ENCODE data around the gene TRIM72.
"Not testable (repeated sequence)": the region's sequence is repeated elsewhere in the genome, so short reads cannot be mapped to it uniquely, and the experiment has no call there.

The TRIM72 gene

DNA sequence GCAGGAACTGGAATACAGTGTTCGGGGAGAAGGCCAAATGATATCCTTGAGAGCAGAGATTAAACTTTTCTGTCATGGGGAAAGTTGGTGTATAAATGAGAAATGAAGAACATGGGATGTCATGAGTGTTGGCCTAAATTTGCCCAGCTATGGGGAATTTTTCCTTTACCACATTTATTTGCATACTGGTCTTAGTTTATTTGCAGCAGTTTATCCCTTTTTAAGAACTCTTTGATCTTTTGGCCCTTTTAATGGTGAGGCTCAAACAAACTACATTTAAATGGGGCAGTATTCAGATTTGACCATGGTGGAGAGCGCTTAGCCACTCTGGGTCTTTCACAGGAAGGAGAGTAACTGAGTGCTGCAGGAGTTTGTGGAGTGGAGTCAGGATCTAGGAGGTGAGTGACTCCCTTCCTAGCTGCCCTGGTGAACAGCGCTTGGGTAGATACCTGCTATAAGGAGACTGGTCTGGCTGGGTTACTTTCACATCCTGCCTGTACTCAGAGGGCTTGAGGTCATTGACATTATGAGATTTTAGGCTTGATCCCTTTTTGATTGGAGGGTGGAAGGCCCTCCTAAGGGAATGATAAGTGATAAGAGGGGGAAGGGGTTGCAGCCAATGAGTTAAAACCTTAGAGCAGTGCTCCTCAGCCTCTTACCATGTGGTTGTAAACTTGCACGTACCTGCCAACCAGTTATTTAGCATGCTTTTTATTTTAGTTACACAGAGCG lies 22.1 kb upstream of the TRIM72 start:
- DNase-seq, result no peak

DNA sequence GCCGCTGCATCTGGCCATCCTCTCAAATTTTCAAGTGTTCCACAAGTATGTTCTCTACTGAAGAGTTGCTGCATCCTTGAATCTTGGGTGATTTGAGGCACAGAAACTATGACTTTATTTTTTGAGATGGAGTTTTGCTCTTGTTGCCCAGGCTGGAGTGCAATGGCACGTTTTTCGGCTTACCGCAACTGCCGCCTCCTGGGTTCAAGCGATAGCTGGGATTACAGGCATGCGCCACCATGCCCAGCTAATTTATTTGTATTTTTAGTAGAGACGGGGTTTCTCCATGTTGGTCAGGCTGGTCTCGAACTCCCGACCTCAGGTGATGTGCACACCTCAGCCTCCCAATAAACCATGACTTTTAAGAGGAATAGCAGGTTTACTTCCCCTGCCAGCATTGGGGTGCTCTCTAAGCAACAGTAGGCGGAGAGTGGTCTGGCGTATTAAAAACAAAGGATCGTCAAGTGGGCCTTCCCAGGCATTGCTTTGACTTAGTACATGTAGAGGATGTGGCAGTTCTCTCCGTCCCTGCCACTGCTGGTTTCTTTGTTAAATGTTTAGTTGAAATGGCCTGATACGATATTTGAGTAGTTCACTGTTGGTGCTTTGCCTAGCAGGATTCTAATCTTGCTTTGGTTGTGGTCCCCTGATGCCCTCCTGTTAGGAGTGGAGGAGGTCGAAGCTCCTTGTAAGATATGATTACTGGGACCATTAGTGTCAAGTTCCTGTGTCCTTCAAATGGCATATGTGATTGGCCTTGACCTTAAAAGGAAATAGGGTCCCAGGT lies 20.9 kb upstream of the TRIM72 start:
- DNase-seq, result no peak

DNA sequence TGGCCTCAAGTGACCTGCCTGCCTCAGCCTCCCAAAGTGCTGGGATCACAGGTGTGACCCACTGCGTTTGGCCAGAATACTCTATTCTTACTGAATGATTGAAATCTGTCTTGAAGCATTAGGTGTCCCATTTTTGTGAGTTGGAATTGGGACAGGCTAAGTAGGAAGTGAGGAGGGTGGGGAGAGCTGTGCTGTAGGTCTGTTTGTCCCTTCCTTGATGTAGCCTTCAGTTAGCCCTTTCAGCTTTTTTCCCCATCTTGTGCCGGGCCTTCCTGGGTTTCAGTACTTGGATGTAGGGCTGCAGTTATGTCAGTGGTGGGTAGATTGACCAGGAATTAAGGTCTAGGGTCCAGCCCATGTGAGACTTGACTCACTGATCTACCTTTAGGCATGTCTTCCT lies 20.0 kb upstream of the TRIM72 start:
- no peak for DNase-seq

DNA sequence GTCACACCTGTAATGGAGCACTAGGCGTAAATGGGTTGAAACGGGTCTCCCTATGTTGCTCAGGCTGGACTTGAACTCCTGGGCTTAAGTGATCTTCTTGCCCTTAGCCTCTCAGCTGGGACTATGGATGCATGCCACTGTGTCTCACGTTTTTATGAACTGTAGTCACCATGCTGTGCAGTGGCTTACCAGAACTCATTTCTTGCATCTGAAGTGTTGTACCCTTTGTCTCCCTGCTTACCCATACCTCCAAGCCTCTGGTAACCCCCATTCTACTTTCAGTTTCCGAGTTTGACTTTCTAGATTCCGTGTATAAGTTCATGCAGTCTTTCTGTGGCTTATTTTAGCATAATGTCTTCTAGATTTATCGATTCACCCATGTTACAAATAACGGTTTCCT lies 19.0 kb upstream of the TRIM72 start:
- DNase-seq, result no peak

DNA sequence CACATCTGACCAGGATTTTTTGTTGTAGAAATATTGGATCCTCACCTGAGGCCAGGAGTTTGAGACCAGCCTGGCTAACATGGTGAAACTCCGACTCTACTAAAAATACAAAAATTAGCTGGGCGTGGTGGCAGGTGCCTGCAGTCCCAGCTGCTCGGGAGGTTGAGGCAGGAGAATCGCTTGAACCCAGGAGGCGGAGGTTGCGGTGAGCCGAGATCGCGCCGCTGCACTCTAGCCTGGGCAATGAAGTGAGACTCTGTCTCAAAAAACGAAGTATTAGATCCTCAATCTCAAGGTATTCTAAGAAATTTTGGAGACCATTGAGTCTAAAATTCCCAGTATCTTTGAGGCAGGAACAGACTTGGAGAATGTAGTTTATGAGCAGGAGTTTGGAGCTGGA lies 18.1 kb upstream of the TRIM72 start:
- DNase-seq, result not testable (repeated sequence)

DNA sequence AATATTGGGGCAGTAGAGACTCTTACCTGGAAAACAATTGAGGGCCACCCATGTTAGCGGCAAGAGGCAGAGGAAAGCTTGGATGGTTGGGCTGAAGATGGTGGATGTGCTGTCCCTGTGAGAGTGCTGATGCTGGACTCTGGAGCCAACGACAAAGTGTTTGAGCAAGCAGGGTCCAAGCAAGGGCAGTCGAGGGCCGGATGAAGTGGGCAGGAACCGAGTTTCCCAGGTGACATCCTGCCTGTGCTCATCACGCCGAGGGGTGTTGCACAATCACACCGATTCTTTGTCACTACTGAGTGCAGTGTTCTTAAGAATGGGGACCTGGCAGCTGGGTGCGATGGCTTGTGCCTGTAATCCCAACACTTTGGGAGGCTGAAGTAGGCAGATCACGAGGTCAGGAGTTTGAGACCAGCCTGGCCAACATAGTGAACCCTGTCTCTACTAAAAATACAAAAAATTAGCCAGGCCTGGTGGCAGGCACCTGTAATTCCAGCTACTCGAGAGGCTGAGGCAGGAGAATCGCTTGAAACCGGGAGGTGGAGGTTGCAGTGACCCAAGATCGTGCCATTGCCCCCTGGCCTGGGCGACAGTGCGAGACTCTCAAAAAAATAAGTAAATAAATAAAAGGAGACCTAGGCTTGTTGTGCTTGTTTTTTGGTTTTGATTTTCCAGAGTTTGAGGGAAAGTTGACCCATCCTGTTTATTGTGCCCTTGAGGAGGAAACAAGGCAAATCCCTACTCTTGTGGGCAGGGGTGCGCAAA lies 17.4 kb upstream of the TRIM72 start:
- no peak for DNase-seq

DNA sequence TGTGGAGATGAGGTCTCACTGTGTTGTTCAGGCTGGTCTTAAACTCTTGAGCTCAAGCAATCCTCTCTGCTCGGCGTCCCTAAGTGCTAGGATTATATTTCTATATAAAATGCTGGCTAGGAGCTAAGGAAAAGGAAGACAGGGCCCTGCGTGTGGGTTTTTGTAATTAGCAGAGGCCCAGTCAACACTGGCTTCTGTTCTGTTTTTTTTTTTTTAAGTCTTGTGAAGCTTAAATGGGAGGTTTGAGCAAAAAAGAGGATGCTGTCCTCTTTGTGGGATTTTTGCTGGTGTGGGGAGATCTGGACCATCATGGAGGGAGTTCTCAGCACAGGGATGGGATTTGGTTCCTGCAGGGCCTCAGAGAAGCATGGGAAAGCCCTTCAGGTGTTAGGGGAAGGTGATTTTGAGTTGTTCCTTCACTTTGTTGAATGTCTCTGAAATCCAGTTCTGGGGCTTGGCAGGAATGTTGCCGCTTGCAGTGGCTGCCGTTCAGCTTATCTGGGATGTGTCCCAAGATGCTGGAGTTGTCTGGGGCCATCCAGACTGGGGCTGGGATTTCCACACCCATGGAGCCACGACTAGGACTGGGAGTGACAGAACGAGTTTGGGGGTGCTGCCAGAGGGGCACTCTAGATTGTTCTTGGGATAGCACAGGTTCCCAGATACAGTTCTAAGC lies 15.6 kb upstream of the TRIM72 start:
- DNase-seq, result no peak

DNA sequence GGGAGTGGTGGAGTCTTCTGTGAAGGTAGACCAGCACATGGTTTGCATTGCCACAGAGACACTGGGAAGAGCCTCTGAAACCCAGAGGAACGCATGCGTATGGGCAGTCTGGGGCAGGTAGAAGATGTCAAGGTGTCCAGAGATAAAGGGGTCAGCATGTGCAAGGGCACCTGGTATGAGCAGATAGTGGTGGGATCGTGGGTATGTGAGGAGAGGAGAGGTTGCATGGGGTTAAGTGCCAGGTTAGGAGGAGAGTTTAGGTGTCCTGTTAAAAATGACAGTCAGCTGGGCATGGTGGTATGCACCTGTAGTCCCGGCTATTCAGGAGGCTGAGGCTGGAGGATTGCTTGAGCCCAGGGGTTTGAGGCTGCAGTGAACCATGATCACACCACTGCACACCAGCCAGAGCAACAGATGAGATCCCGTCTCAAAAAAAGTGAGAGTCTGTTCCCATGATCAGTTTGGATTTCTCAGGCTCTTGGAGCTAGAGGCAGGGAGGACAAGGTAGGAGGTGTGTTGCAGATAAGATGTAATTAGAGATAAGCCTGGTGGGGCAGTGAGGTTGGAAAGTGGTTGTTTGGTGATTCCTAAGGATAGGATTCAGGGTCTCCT lies 14.4 kb upstream of the TRIM72 start:
- no peak for DNase-seq

DNA sequence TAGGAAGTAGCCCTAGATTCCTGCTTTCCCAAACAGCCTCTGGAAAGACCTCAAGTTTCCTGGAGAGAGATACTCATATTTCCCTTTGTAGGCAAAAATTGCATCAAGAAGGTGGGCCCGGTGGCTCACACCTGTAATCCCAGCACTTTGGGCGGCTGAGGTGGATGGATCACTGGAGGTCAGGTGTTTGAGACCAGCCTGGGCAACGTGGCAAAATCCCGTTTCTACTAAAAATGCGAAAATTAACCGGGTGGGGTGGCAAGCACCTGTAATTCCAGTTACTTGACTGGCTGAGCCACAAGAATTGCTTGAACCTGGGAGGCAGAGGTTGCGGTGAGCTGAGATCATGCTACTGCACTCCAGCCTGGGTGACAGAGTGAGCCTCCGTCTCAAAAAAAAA lies 13.8 kb upstream of the TRIM72 start:
- DNase-seq, result not testable (repeated sequence)

DNA sequence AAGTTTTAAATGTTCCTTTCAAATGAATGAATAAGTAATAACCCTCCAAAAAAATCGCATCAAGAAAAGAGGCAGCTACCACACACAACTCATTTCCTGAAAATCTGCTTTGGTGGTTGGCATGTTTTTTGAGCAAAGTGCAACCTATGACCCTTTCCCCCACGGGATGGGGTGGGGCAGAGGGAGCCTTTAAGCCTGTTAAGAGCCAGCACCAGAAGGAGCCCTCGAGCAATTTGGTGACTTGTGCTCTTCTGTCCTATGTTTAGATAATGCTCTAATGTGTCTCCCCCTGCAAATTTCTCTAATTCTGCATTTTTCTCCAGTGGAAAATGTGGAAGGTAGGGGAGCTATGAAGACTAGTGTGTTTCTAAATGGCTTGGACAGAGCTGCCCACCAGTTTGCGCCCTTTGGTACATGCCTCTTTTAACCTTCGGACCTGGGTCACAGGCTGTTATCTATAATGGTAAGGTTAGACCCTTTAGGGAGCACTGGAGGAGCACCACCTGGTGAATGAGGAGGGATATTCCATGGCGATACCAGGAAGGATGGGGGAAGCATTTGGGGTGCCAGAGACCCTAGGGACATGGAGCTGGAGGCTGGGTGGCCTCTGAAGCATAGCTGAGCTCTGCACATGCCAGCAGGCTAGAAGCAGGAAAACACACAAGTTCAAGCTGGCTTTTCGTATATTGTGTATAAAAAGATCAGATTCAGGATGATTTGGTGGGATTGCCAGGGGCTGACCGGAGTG lies 12.9 kb upstream of the TRIM72 start:
- DNase-seq, result peak; percentile 69

DNA sequence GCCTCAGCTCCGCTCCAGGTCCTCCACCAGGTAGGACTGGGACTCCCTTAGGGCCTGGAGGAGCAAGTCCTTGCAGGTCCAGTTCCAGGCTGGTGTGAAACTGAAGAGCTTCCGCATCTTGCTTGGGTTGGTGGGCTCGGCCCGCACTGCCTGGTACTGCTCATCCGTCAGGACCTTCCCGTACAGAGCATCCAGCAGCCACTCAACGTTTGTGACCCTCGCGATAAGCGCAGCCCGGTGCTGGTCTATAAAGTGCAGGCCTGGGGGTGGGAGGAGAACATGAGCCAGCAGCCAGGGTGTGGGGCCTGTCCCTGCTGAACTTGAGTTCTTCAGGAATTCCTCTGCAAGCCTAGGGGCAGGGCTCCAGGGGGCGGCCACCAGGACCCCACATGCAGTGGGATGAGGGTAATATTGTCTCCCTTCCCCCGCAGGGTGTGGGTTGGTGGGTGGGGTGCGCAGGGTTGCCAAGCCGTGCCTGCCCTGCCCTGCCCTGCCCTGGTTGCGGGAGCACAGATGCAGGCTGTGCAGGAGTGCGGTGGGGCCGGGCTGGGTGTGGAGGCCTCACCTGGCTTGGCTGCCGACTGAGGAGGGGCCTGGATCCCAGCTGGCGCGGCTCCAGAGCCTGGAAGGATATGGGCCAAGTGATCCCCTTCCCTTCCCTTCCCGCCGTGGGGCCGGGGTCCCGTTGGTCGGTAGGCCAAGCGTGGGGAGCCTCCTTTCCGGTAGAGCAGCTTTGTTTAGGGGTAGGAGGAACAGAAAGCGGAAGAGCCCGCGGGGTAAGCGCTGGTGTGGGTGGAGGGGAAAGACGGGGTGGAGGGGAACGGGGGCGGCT lies 12.1 kb upstream of the TRIM72 start:
- peak; percentile 64 for DNase-seq

DNA sequence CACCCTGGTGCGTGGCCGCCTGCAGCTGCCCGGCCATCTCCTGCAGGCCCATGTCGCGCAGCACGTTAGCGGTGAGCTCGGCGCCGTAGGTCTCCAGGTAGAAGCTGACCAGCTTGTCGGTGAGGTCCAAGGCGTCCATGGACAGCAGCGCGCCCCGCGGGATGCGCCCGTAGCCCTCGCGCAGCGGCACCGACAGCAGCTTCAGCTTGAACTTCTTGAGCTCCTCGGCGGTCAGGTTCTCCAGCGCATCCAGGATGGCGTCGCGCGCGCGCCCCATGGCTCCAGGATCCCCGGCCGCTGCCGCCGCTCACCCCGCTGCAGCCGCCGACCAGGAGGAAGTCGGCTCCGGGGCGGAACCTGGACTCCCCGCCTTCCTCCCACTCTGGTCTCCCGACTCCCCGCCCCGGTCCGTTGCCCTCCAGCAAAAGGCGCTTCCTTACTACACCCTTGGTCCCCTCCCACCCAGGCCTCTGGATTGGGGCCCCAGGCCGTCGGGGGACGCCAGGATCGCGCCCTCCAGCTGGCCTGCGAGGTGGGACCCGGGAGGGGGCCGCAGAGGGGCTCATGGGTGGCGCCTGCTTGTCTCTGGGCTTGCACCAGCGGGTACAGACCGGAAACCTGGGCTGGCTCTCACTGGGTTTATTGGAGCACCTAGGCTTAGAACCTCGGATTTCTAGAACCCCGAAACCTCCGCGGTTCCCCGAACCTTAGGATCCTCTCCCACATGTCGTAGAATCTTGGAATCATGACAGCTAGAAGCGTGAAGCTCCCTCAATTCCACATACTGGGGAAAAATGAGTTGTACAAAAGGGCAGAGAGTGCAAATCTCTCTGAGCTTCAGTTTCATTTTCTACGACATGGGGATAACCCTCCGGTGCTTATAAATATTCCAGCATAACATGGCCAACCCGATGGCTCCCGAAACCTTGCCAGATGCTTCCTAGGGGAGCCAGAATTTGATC lies 11.2 kb upstream of the TRIM72 start, which contains the start of gene PYCARD:
PYCARD (minus strand) TSS at position 347 of the 962 bp plus-strand sequence; CDS start at position 277, 70 bp downstream.
- peak; percentile 52 for DNase-seq

DNA sequence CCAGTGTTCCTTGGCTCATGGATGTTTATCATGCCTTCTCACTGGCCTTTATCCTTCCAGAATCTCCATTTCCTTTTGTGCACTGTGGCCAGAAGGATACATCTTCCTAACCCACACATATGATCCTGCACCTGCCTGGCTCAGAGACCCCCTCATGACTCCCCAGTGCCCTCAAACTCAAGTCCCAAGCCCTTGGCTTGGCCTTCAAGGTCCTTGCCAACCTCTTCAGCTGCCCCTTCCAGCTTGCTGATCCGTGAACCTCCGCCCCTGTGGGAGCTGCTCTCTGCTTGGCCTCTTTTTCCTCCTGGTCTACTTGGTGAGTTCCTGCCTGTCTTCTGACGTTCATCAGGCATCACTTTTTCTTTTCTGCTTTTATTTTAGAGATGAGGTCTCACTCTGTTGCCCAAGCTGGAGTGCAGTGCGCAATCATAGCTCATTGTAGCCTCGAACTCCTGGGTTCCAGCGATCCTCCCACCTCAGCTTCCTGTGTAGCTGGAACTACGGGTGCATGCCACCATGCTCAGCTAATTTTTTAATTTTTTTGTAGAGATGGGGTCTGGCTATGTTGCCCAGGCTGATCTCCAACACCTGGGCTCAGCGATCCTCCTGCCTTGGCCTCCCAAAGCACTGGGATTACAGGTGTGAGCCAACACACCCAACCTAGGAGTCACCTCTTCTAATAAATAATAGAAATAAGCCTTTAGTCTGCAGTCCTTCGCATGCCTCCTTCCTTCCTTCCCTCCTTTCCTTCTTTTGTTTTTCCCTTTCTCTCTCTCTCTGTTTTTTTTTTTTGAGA lies 8.8 kb upstream of the TRIM72 start:
- no peak for DNase-seq

DNA sequence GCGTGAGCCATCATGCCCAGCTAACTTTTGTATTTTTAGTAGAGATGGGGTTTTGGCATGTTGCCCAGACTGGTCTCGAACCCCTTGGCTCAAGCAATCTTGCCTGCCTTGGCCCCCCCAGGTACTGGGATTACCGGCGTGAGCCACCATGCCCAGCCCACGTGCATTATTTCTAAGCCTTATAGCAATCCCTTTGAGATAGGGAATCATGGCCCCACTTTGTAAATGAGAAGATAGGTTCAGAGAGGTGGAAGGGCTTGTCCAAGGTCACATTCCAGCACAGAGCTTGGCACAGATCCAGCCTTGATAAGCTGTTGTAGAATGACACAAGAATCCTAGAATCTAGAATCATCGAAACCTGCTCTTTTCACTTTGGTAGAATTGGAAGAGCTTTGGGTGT lies 7.1 kb upstream of the TRIM72 start:
- no peak for DNase-seq

DNA sequence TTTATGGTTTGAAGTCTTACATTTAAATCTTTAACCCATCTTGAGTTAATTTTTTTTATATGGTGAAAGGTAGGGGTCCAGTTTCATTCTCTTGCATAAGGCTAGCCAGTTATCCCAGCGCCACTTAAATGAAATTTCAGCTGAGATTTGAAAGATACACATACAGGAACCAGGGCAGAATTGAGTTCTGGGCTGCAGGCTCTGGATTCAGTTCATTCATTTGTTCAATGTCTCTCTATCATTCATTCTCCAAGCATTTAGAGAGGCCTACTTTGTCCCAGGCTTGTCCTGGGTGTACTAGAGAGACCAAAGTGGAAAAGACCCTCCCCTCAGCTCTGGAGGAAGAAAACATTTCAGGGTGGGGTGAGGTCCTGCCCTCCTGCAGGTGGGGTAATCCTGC lies 577 bp upstream of the TRIM72 start:
- DNase-seq, result no peak

DNA sequence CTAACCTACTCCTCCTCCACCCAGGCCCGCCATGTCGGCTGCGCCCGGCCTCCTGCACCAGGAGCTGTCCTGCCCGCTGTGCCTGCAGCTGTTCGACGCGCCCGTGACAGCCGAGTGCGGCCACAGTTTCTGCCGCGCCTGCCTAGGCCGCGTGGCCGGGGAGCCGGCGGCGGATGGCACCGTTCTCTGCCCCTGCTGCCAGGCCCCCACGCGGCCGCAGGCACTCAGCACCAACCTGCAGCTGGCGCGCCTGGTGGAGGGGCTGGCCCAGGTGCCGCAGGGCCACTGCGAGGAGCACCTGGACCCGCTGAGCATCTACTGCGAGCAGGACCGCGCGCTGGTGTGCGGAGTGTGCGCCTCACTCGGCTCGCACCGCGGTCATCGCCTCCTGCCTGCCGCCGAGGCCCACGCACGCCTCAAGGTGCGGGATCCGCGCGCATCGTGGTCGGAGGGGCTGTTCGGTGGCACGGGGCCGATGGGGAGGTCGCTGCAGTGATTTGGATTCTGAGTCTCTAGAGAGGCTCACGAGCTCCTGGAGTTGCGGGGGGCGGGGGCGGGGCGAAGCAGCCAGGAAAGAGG lies 878 bp downstream of the TRIM72 start:
- DNase-seq, result peak; percentile 27

DNA sequence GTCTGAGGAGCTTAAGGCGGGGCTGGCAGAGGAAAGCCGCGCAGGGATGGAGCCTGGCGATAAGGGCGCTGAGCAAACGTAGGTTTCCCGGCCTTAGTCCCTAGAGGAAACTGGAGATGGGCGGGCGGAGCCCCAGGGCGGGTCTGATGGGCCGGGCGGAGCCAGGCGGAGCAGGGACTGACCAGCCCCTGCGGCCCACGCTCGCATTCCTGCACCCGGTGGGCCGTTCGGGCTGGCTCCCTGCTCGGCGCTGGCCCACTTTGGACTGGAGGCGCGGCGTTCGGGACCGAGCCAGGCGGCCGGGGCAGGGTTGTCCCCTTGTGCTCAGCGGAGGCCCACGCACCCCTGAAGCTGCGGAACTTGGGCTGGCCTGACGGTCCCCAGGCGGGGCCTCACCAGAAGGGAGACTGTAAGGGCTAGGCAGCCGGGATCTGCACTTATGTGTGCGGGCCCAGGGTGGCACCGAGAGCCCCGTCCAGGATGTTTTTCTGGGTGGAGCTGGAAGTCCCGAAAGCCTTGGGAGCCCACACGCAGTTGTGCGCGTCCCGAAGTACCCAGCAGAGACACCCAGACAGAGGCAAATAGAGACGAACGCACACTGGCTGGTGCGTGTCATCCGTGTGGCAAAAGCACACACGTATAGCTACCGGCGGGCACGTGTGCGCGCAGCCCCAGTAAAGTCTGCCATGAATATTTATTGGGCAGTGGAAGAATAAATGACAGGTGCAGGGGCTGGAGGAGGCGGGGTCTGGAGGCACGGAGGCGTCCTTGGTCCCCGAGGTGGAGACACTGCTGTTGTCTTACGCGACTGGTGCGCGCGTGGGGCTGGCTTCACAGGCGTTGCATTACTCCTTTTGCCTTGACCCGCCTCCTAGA lies 1.6 kb downstream of the TRIM72 start:
- DNase-seq, result peak; percentile 36

All from CD4-positive, alpha-beta T cell treated with Interleukin-17A for 4 hours (primary cell).